Ecto neural progenitor cell (in vitro differentiated cells): Measurements from ENCODE around the gene DPYD.

Experiments used
- DNase-seq: peaks from one replicate; pipeline ENCODE4 v3.0.0-alpha.2; 2018; ENCODE audit warnings: low spot score

The DPYD gene

GRCh38 chr1:97044159-97044760 lies 876.6 kb downstream of the DPYD start:
- DNase-seq = no peak

- no peak for DNase-seq
Observed at GRCh38 chr1:97042551-97042950, 878.3 kb downstream of the DPYD start.

GRCh38 chr1:97041026-97041425 lies 879.8 kb downstream of the DPYD start:
- DNase-seq = no peak

GRCh38 chr1:97038410-97038809 lies 882.4 kb downstream of the DPYD start:
- DNase-seq = no peak

- DNase-seq = no peak
Observed at GRCh38 chr1:97034651-97035050, 886.2 kb downstream of the DPYD start.

- no peak for DNase-seq
Observed at GRCh38 chr1:97033949-97034348, 886.9 kb downstream of the DPYD start.
